Heart right ventricle (tissue), 16 donors: ENCODE measurements around the gene GJA4. TPM values are rescaled to one million over a fixed set of nuclear protein-coding genes. Genes with fewer than 3 reads are reported as not detected.

Experiments used
- ATAC-seq, 8 donors: fragments of 200-7000 bp; cut with Tn5 transposase; one replicate each; pipeline ENCODE4 v1.9.1; 2020; ENCODE audit warnings: mild to moderate bottlenecking in 8 of 8, moderate library complexity in 8 of 8, moderate number of reproducible peaks in 1 of 8
- DNase-seq, 2 donors: peaks; one replicate each; pipeline ENCODE4 v3.0.0-alpha.2; 2020
- H3K27ac ChIP-seq, 10 donors: fragments of 200-600 bp; sonication (generic) in 2 of 10; one replicate each; pipeline versions ENCODE4 v1.5.0 to v1.8.0; 2020 to 2022; ENCODE audit warnings: mild to moderate bottlenecking in 3 of 10
- H3K27me3 ChIP-seq, 7 donors: fragments of 200-600 bp; one replicate each; pipeline ENCODE4 v1.8.0; 2021 to 2022; ENCODE audit warnings: mild to moderate bottlenecking in 2 of 7
- H3K36me3 ChIP-seq, 9 donors: fragments of 200-600 bp; sonication (generic) in 1 of 9; one replicate each; pipeline versions ENCODE4 v1.5.0 to v1.8.0; 2020 to 2022; ENCODE audit warnings: mild to moderate bottlenecking in 2 of 9
- H3K4me1 ChIP-seq, 9 donors: fragments of 200-600 bp; sonication (generic) in 1 of 9; one replicate each; pipeline versions ENCODE4 v1.5.0 to v1.8.0; 2020 to 2022; ENCODE audit warnings: mild to moderate bottlenecking in 4 of 9
- H3K4me3 ChIP-seq, 10 donors: fragments of 200-600 bp; sonication (generic) in 2 of 10; one replicate each; pipeline versions ENCODE4 v1.5.0 to v1.8.0; 2020 to 2022; ENCODE audit warnings: mild to moderate bottlenecking in 7 of 10, moderate library complexity in 2 of 10
- H3K9me3 ChIP-seq, 11 donors: fragments of 200-600 bp in 10 of 11; sonication (generic) in 2 of 11; one replicate each; pipeline versions ENCODE4 v1.5.0 to v1.8.0; 2013 to 2022; ENCODE audit warnings: mild to moderate bottlenecking in 2 of 11, control low read depth in 1 of 11, moderate library complexity in 1 of 11
- CTCF ChIP-seq, 9 donors: fragments of 200-600 bp; sonication (generic) in 2 of 9; IDR thresholded peaks; one replicate each; pipeline versions ENCODE4 v1.5.0 to v1.8.0; 2021 to 2022; ENCODE audit warnings: antibody characterized with exemption in 9 of 9, mild to moderate bottlenecking in 5 of 9, moderate library complexity in 1 of 9
- WGBS, 2 donors: extraction: QIAGEN DNeasy Blood & Tissue Kit; methylation state at CpG; one replicate each; pipeline ENCODE4 v1.1.7; 2013; ENCODE audit warnings: inconsistent platforms in 1 of 2; 5-methylcytosine and 5-hydroxymethylcytosine counted together
- intact Hi-C, 10 donors: fragments of 100-400 bp; cut with DNase I; formaldehyde crosslinking; loops; one replicate each; pipeline versions ENCODE4 v1.11.1 to v1.14.2; 2022
- polyA plus RNA-seq, 2 donors: library from polyadenylated mRNA; stranded (reverse); fragments of 200-250 nt; gene quantifications; one replicate each; pipeline ENCODE4 v1.2.3, GENCODE V29; 2013
- total RNA-seq, 10 donors: library from RNA; stranded (reverse); fragmentation: NEBNext Ultra II Directional in 3 of 10; extraction: Animal tissue kit (Norgen Biotek cat#: 25700) in 3 of 10; gene quantifications; one replicate each; pipeline versions ENCODE4 v1.2.1 to v1.2.4, GENCODE V29; 2021 to 2023
- donor health status: Arrhythmogenic right ventricular cardiomyopathy.
- donor health status: ischemic (EF 13 %, LVEDD 7.1; RV severe dilation, severe dysfunction).
- donor health status: healthy with polysubstance abuse.
- donor health status: DM: no; HTN: yes; CAD: no.
- donor health status: DM: no; HTN: no; CAD: no.
- donor health status: ischemic (EF 25% LVEDD 6.9; RV normal size, moderate dysfunction).
- donor health status: ischemic (EF 25% LVEDD 5.7; RV mildly dilated, moderate dysfunction).
- donor health status: healthy.
- donor health status: DM: yes; HTN: yes; CAD: no.
- donor health status: Ischemic cardiomyopathy.
- donor health status: ischemic (EF 35%, LVEDD 5.7; RV mildly dilated, moderate dysfunction).
- donor health status: nonischemic (EF 11% LVEDD 7.7; RV severe dilation, severe dysfunction).
- donor health status: DM: yes; HTN: yes; CAD: no.
- donor health status: PGD.
- donor health status: ischemic (EF 29% LVEDD 5.4; RV normal size, mild dysfunction).
- donor health status: nonischemic (EF 23%, LVEDD 6.1; RV moderate dilation, normal function).

The GJA4 gene
- total and polyA plus RNA-seq, 12 donors = 9.0 to 50.1 (median 22.7) TPM

GRCh38 chr1:34776911-34777310 is 15.9 kb upstream of the GJA4 start:
- peaks cover 10 to 81% (median 45%) of the 10 kb centered on the region in 7 donors for H3K27me3 ChIP-seq
- no peak for TF ChIP-seq CTCF (IDR thresholded peaks at IDR 0.05)
- 50 to 56% methylated on average over 3 of the region's 3 CpGs for WGBS, 2 donors

GRCh38 chr1:34777519-34778321 is 15.1 kb upstream of the GJA4 start:
- no peak for ATAC-seq
- TF ChIP-seq CTCF (IDR thresholded peaks at IDR 0.05) = no peak
- Histone ChIP-seq H3K27ac (no peak overlapping the region), H3K9me3 (no peaks in the 10 kb centered on the region), H3K4me1 (peaks cover 0 to 16% (median 11%) of the 10 kb centered on the region in 9 donors), H3K36me3 (no peaks in the 10 kb centered on the region), H3K4me3 (no peak overlapping the region), H3K27me3 (peaks cover 18 to 89% (median 53%) of the 10 kb centered on the region in 7 donors)
- DNase-seq = no peak
- intact Hi-C loops = no loop called here
- 54 to 71% methylated on average over 10 of the region's 10 CpGs for WGBS, 2 donors

More at GRCh38 chr1:34776911-34777310, 15.9 kb upstream of the GJA4 start:
- Histone ChIP-seq H3K36me3 (no peaks in the 10 kb centered on the region), H3K4me1 (peaks cover 0 to 12% (median 10%) of the 10 kb centered on the region in 9 donors), H3K9me3 (no peaks in the 10 kb centered on the region), H3K4me3 (no peak overlapping the region), H3K27ac (no peak overlapping the region)
- DNase-seq (no peak), ATAC-seq (no peak)
- intact Hi-C loops = no loop called here

GRCh38 chr1:34778381-34778780 is 14.4 kb upstream of the GJA4 start:
- no peak overlapping the region for H3K4me3 ChIP-seq
- peaks cover 0 to 16% (median 11%) of the 10 kb centered on the region in 9 donors for H3K4me1 ChIP-seq
- TF ChIP-seq CTCF (IDR thresholded peaks at IDR 0.05) = no peak
- no peaks in the 10 kb centered on the region for H3K9me3 ChIP-seq
- ATAC-seq = no peak
- peaks cover 18 to 86% (median 60%) of the 10 kb centered on the region in 7 donors for H3K27me3 ChIP-seq
- DNase-seq = no peak
- no peaks in the 10 kb centered on the region for H3K36me3 ChIP-seq
- WGBS, 2 donors = 76 to 80% methylated on average over 6 of the region's 6 CpGs
- intact Hi-C loops = no loop called here
- no peak overlapping the region for H3K27ac ChIP-seq

- ATAC-seq (no peak), DNase-seq (no peak)
- TF ChIP-seq CTCF (IDR thresholded peaks at IDR 0.05) = no peak
- H3K27me3 ChIP-seq = peaks cover 18 to 87% (median 62%) of the 10 kb centered on the region in 7 donors
- H3K9me3 ChIP-seq = no peaks in the 10 kb centered on the region
- H3K4me3 ChIP-seq = no peak overlapping the region
- WGBS, 2 donors = 88 to 93% methylated on average over 5 of the region's 5 CpGs
- no peaks in the 10 kb centered on the region for H3K36me3 ChIP-seq
- H3K4me1 ChIP-seq = peaks cover 0 to 16% (median 11%) of the 10 kb centered on the region in 9 donors
- no peak overlapping the region for H3K27ac ChIP-seq
- intact Hi-C loops = no loop called here
Observed at GRCh38 chr1:34779005-34779404, 13.8 kb upstream of the GJA4 start.
